Tibial nerve (tissue), 4 donors: ENCODE measurements around the gene CHSY3. TPM values are rescaled to one million over a fixed set of nuclear protein-coding genes. Genes with fewer than 3 reads are reported as not detected.

Source experiments
- DNase-seq, 2 donors: peaks; one replicate each; pipeline ENCODE4 v3.0.0-alpha.2; 2019; ENCODE audit warnings: low spot score in 2 of 2
- H3K27ac ChIP-seq, 4 donors: fragments of 200-600 bp; sonication (generic) in 3 of 4; one replicate each; pipeline ENCODE4 v1.5.1; 2017 to 2019; ENCODE audit warnings: mild to moderate bottlenecking in 1 of 4
- H3K27me3 ChIP-seq, 2 donors: fragments of 200-600 bp; sonication (generic) in 1 of 2; one replicate each; pipeline versions ENCODE4 v1.5.1 to v1.6.0; 2017 to 2019
- H3K36me3 ChIP-seq, 3 donors: fragments of 200-600 bp; sonication (generic); one replicate each; pipeline ENCODE4 v1.5.1; 2018 to 2019
- H3K4me1 ChIP-seq, 4 donors: fragments of 200-600 bp; sonication (generic) in 3 of 4; one replicate each; pipeline ENCODE4 v1.5.1; 2017 to 2019
- H3K4me3 ChIP-seq, 4 donors: fragments of 200-600 bp; sonication (generic) in 3 of 4; one replicate each; pipeline ENCODE4 v1.5.1; 2017 to 2019; ENCODE audit warnings: mild to moderate bottlenecking in 1 of 4, moderate library complexity in 1 of 4
- H3K9me3 ChIP-seq, 4 donors: fragments of 200-600 bp; sonication (generic) in 3 of 4; one replicate each; pipeline ENCODE4 v1.5.1; 2017 to 2019
- EP300 ChIP-seq, 2 donors: sonication (generic); formaldehyde crosslinking; IDR thresholded peaks; one replicate each; pipeline ENCODE4 v1.6.1; 2017; ENCODE audit warnings: antibody characterized with exemption in 2 of 2, mild to moderate bottlenecking in 1 of 2
- POLR2A ChIP-seq, 2 donors: fragments of 450-650 bp; IDR thresholded peaks; one replicate each; pipeline ENCODE4 v1.6.1; 2017; ENCODE audit warnings: antibody characterized with exemption in 2 of 2, mild to moderate bottlenecking in 2 of 2, moderate library complexity in 2 of 2
- WGBS, 2 donors: methylation state at CpG; one replicate each; pipeline ENCODE4 v1.1.5; 2018; 5-methylcytosine and 5-hydroxymethylcytosine counted together
- total RNA-seq, 4 donors: library from RNA; depleted of rRNA; stranded (reverse); fragments of >200 nt; gene quantifications; one replicate each; pipeline ENCODE4 v1.1.0, GENCODE V29; 2016
- TF ChIP-seq, protein P1 (sequence below), 5 experiments: fragments of 200-600 bp in 3 of 5; fragments of 450-650 bp in 2 of 5; sonication (generic) in 3 of 5; IDR thresholded peaks; one replicate each; pipeline ENCODE4 v1.5.1; 2016 to 2019; ENCODE audit warnings: antibody characterized with exemption in 5 of 5, mild to moderate bottlenecking in 3 of 5, moderate library complexity in 2 of 5

CHSY3 gene
- total RNA-seq, 4 donors from 2014 or later, result 3.6 to 11.2 (median 6.2) TPM

DNA sequence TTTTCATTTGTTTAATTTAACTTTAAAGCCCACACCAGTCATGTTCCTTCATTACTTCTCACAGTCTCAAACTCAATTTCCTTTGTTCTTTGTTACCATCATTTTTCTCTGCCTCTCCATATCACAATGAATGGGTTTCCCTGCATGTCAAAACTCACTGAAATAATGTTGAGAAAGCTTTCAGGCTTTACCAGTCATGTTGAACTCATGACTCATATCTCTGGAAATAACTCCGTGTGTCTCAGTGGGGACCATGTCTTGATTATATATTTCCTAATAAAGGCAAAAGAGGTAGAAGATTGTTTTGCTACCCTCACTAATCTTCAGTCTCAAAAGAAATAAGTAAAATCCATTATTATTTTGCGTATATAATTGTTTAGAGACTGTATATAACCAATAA, 231.2 kb downstream of the CHSY3 start:
- Histone ChIP-seq H3K4me3 (no peak overlapping the region), H3K36me3 (no peaks in the 10 kb centered on the region), H3K27me3 (no peaks in the 10 kb centered on the region), H3K9me3 (no peaks in the 10 kb centered on the region), H3K27ac (peak overlapping the region in 3 of 4 donors; percentile 3 to 59 (median 45)), H3K4me1 (peaks cover 0 to 5% (median 0%) of the 10 kb centered on the region in 4 donors)
- TF ChIP-seq, protein P1, sequence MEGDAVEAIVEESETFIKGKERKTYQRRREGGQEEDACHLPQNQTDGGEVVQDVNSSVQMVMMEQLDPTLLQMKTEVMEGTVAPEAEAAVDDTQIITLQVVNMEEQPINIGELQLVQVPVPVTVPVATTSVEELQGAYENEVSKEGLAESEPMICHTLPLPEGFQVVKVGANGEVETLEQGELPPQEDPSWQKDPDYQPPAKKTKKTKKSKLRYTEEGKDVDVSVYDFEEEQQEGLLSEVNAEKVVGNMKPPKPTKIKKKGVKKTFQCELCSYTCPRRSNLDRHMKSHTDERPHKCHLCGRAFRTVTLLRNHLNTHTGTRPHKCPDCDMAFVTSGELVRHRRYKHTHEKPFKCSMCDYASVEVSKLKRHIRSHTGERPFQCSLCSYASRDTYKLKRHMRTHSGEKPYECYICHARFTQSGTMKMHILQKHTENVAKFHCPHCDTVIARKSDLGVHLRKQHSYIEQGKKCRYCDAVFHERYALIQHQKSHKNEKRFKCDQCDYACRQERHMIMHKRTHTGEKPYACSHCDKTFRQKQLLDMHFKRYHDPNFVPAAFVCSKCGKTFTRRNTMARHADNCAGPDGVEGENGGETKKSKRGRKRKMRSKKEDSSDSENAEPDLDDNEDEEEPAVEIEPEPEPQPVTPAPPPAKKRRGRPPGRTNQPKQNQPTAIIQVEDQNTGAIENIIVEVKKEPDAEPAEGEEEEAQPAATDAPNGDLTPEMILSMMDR (IDR thresholded peaks at IDR 0.05), result no peak
- TF ChIP-seq EP300 (IDR thresholded peaks at IDR 0.05) (no peak), POLR2A (IDR thresholded peaks at IDR 0.05) (no peak)
- DNase-seq, result no peak
- WGBS, 2 donors, result 55 to 56% methylated on average over 2 of the region's 2 CpGs

GRCh38 chr5:130136300-130136699, 232.0 kb downstream of the CHSY3 start:
- Histone ChIP-seq H3K27ac (peak overlapping the region in 3 of 4 donors; percentile 3 to 59 (median 45)), H3K27me3 (no peaks in the 10 kb centered on the region), H3K4me3 (no peak overlapping the region), H3K36me3 (no peaks in the 10 kb centered on the region), H3K4me1 (peaks cover 0 to 5% (median 0%) of the 10 kb centered on the region in 4 donors), H3K9me3 (no peaks in the 10 kb centered on the region)
- DNase-seq, result no peak
- TF ChIP-seq, protein P1 (IDR thresholded peaks at IDR 0.05), result no peak
- no peak for TF ChIP-seq POLR2A (IDR thresholded peaks at IDR 0.05)
- no peak for TF ChIP-seq EP300 (IDR thresholded peaks at IDR 0.05)

GRCh38 chr5:130137681-130138080, 233.4 kb downstream of the CHSY3 start:
- H3K4me3 ChIP-seq, result no peak overlapping the region
- peaks cover 0 to 5% (median 0%) of the 10 kb centered on the region in 4 donors for H3K4me1 ChIP-seq
- no peaks in the 10 kb centered on the region for H3K27me3 ChIP-seq
- WGBS, 2 donors, result 42 to 47% methylated on average over 1 of the region's 1 CpG
- TF ChIP-seq, protein P1 (IDR thresholded peaks at IDR 0.05), result no peak
- TF ChIP-seq POLR2A (IDR thresholded peaks at IDR 0.05), result no peak
- TF ChIP-seq EP300 (IDR thresholded peaks at IDR 0.05), result no peak
- no peak overlapping the region for H3K27ac ChIP-seq
- no peaks in the 10 kb centered on the region for H3K36me3 ChIP-seq
- H3K9me3 ChIP-seq, result no peaks in the 10 kb centered on the region
- DNase-seq, result no peak

- H3K27ac ChIP-seq, result peak overlapping the region in 1 of 4 donors; percentile 31
- H3K36me3 ChIP-seq, result no peaks in the 10 kb centered on the region
- H3K4me1 ChIP-seq, result peaks cover 0 to 5% (median 0%) of the 10 kb centered on the region in 4 donors
- DNase-seq, result no peak
- no peaks in the 10 kb centered on the region for H3K9me3 ChIP-seq
- TF ChIP-seq POLR2A (IDR thresholded peaks at IDR 0.05), result no peak
- no peak for TF ChIP-seq EP300 (IDR thresholded peaks at IDR 0.05)
- TF ChIP-seq, protein P1 (IDR thresholded peaks at IDR 0.05), result no peak
- no peak overlapping the region for H3K4me3 ChIP-seq
- no peaks in the 10 kb centered on the region for H3K27me3 ChIP-seq
Measured at GRCh38 chr5:130138406-130139045, 234.3 kb downstream of the CHSY3 start.

DNA sequence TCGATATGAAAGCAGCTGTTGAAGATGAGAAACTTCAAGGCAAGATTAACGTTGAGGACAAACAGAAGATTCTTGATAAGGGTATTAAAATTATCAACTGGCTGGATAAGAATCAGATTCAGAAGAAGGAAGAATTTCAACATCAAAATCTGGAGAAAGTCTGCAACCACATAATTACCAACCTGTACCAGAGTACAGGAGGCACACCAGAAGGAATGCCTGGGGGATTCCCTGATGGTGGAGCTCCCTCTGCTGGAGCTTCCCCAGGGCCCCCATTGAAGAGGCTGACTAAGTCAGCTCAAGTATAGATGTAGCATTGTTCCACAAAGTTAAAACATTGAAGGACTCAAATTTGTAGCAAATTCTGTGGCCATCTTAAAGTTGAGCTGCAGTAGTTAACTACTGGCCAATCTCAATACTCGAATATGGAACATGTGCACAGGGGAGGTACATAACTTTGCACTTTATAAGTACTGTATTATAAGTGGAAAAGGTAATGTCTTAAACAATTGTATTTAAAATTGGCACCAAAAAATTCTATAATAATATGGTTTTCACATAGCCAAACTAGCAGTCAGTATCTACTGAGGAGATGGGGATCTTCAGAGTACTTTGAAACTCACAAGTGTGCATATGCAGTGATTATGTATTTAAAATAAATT, 237.5 kb downstream of the CHSY3 start:
- DNase-seq, result no peak
- Histone ChIP-seq H3K27ac (no peak overlapping the region), H3K4me3 (no peak overlapping the region), H3K36me3 (no peaks in the 10 kb centered on the region), H3K4me1 (peaks cover 0 to 5% (median 0%) of the 10 kb centered on the region in 4 donors), H3K9me3 (no peaks in the 10 kb centered on the region), H3K27me3 (no peaks in the 10 kb centered on the region)
- TF ChIP-seq POLR2A (IDR thresholded peaks at IDR 0.05) (no peak), EP300 (IDR thresholded peaks at IDR 0.05) (no peak)
- TF ChIP-seq, protein P1 (IDR thresholded peaks at IDR 0.05), result peak in 2 of 5 experiments; percentile 10 to 20
- 67 to 70% methylated on average over 3 of the region's 3 CpGs for WGBS, 2 donors
